Liver (tissue), 9 donors: ENCODE results near the gene ENTPD7. TPM values are rescaled to one million over a fixed set of nuclear protein-coding genes. Genes with fewer than 3 reads are reported as not detected.

Source experiments
- DNase-seq: peaks from one replicate; pipeline ENCODE4 v3.0.0-alpha.2; 2017; ENCODE audit warnings: low spot score
- H3K27ac ChIP-seq, 2 donors: one replicate each; pipeline ENCODE4 v1.7.0; 2013; ENCODE audit warnings: inconsistent platforms in 2 of 2, low read length in 2 of 2, control low read depth in 1 of 2, low read depth in 1 of 2, mild to moderate bottlenecking in 1 of 2
- H3K27me3 ChIP-seq, 4 donors: one replicate each; pipeline versions ENCODE4 v1.6.1 to v1.7.0; 2013; ENCODE audit warnings: low read length in 3 of 4, inconsistent platforms in 1 of 4, mild to moderate bottlenecking in 1 of 4, moderate library complexity in 1 of 4; ENCODE audit not compliant: control insufficient read depth in 4 of 4, insufficient read depth in 4 of 4
- H3K36me3 ChIP-seq, 4 donors: one replicate each; pipeline versions ENCODE4 v1.6.1 to v1.7.0; 2013; ENCODE audit warnings: low read length in 3 of 4, mild to moderate bottlenecking in 3 of 4, low read depth in 1 of 4, moderate library complexity in 1 of 4; ENCODE audit not compliant: control insufficient read depth in 4 of 4, insufficient read depth in 3 of 4
- H3K4me1 ChIP-seq, 4 donors: one replicate each; pipeline versions ENCODE4 v1.6.1 to v1.7.0; 2013; ENCODE audit warnings: low read length in 3 of 4, mild to moderate bottlenecking in 3 of 4, moderate library complexity in 1 of 4; ENCODE audit not compliant: control insufficient read depth in 4 of 4, insufficient read depth in 4 of 4
- H3K4me3 ChIP-seq, 3 donors: one replicate each; pipeline versions ENCODE4 v1.6.1 to v1.7.0; 2013; ENCODE audit warnings: low read length in 3 of 3, control low read depth in 1 of 3, low read depth in 1 of 3, mild to moderate bottlenecking in 1 of 3
- H3K9ac ChIP-seq, 2 donors: one replicate each; pipeline ENCODE4 v1.7.0; 2013; ENCODE audit warnings: low read length in 2 of 2, mild to moderate bottlenecking in 2 of 2, moderate library complexity in 2 of 2, control low read depth in 1 of 2, low read depth in 1 of 2
- H3K9me3 ChIP-seq, 4 donors: one replicate each; pipeline versions ENCODE4 v1.6.1 to v1.7.0; 2013; ENCODE audit warnings: low read length in 3 of 4; ENCODE audit not compliant: control insufficient read depth in 4 of 4
- FOXA1 ChIP-seq: IDR thresholded peaks from 2 replicates; pipeline ENCODE4 v1.6.1; 2016; ENCODE audit warnings: antibody characterized with exemption
- FOXA2 ChIP-seq: IDR thresholded peaks from 2 replicates; pipeline ENCODE4 v1.6.1; 2016; ENCODE audit warnings: antibody characterized with exemption
- GABPA ChIP-seq, 2 donors: IDR thresholded peaks in 1 of 2; conservative IDR thresholded peaks in 1 of 2; 2 replicates each; pipeline ENCODE4 v1.6.1; 2016; ENCODE audit warnings: antibody characterized with exemption in 2 of 2, mild to moderate bottlenecking in 1 of 2, moderate library complexity in 1 of 2
- HNF4A ChIP-seq, 2 donors: conservative IDR thresholded peaks; 2 replicates each; pipeline ENCODE4 v1.6.1; 2016; ENCODE audit warnings: antibody characterized with exemption in 2 of 2, mild to moderate bottlenecking in 2 of 2
- HNF4G ChIP-seq: IDR thresholded peaks from 2 replicates; pipeline ENCODE4 v1.6.1; 2016; ENCODE audit warnings: antibody characterized with exemption
- JUND ChIP-seq, 2 donors: IDR thresholded peaks; 2 replicates each; pipeline ENCODE4 v1.6.1; 2016; ENCODE audit warnings: antibody characterized with exemption in 2 of 2
- NR2F2 ChIP-seq: IDR thresholded peaks from 2 replicates; pipeline ENCODE4 v1.6.1; 2016; ENCODE audit warnings: antibody characterized with exemption
- RXRA ChIP-seq, 2 donors: IDR thresholded peaks; 2 replicates each; pipeline ENCODE4 v1.6.1; 2017 to 2018; ENCODE audit warnings: antibody characterized with exemption in 2 of 2, mild to moderate bottlenecking in 1 of 2
- TAF1 ChIP-seq: conservative IDR thresholded peaks from 2 replicates; pipeline ENCODE4 v1.6.1; 2016; ENCODE audit warnings: antibody characterized with exemption, mild to moderate bottlenecking
- YY1 ChIP-seq: IDR thresholded peaks from 2 replicates; pipeline ENCODE4 v1.6.1; 2016; ENCODE audit warnings: antibody characterized with exemption, mild to moderate bottlenecking
- WGBS: extraction: QIAGEN DNeasy Blood & Tissue Kit; methylation state at CpG from one replicate; pipeline ENCODE4 v1.1.7; 2013; 5-methylcytosine and 5-hydroxymethylcytosine counted together
- polyA plus RNA-seq, 2 donors: library from polyadenylated mRNA; stranded (reverse) in 1 of 2; unstranded in 1 of 2; fragments of 200-250 nt in 1 of 2; fragments of >200 nt in 1 of 2; fragmentation: Nextera tagmentation in 1 of 2; extraction: Ambion mirVana in 1 of 2; gene quantifications; one replicate each; pipeline versions ENCODE4 v1.2.1 to v1.2.3, GENCODE V29; 2013 to 2015
- total RNA-seq, 2 donors: library from RNA; depleted of rRNA; stranded (reverse); fragments of >200 nt; gene quantifications; one replicate each; pipeline ENCODE4 v1.2.3, GENCODE V29; 2014
- TF ChIP-seq, protein P1 (sequence below): IDR thresholded peaks from 2 replicates; pipeline ENCODE4 v1.6.1; 2016; ENCODE audit warnings: antibody characterized with exemption
- TF ChIP-seq, protein P2 (sequence below): IDR thresholded peaks from 2 replicates; pipeline ENCODE4 v1.6.1; 2016; ENCODE audit warnings: antibody characterized with exemption
- TF ChIP-seq, protein P3 (sequence below): IDR thresholded peaks from 2 replicates; pipeline ENCODE4 v1.6.1; 2016; ENCODE audit warnings: antibody characterized with exemption
- TF ChIP-seq, protein P4 (sequence below): IDR thresholded peaks from 2 replicates; pipeline ENCODE4 v1.6.1; 2016; ENCODE audit warnings: antibody characterized with exemption, mild to moderate bottlenecking
- donor health status: healthy.
- donor health status: healthy.
- donor health status: healthy.
- donor health status: healthy.
- donor health status: healthy.

ENTPD7 gene
- total and polyA plus RNA-seq, 4 donors, result 2.0 to 27.2 (median 12.1) TPM

DNA sequence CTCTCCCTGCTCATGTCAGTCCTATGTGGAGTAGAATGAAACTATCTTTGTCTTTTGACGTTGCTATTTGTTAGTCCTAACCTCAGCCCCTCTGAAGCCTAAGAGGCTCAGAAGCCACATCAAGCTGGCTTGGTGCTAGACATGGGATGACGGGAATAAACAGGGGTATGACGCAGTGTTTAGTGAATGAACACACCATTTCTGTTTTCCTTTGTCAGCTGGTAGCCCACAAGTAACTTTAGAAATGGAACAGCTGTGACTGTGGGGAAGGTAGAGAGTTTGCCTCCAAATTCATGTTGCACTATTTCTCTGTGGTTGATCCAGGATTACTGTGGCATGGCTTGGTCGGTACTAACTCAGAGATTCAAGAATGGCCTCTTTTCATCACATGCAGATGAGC is 41.3 kb downstream of the ENTPD7 start:
- TF ChIP-seq NR2F2 (no peak), JUND (IDR thresholded peaks at IDR 0.05) (no peak), HNF4G (no peak)
- TF ChIP-seq, protein P1, sequence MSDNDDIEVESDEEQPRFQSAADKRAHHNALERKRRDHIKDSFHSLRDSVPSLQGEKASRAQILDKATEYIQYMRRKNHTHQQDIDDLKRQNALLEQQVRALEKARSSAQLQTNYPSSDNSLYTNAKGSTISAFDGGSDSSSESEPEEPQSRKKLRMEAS, result no peak
- TF ChIP-seq, protein P2, sequence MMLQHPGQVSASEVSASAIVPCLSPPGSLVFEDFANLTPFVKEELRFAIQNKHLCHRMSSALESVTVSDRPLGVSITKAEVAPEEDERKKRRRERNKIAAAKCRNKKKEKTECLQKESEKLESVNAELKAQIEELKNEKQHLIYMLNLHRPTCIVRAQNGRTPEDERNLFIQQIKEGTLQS, result no peak
- no peak overlapping the region for H3K4me3 ChIP-seq
- H3K9me3 ChIP-seq, result no peaks in the 10 kb centered on the region
- no peak for DNase-seq
- no peak overlapping the region for H3K9ac ChIP-seq
- peaks cover 0 to 17% (median 3%) of the 10 kb centered on the region in 4 donors for H3K4me1 ChIP-seq
- no peak overlapping the region for H3K27ac ChIP-seq
- 97% methylated on average over 4 of the region's 4 CpGs for WGBS
- H3K27me3 ChIP-seq, result no peaks in the 10 kb centered on the region
- H3K36me3 ChIP-seq, result peaks cover 14 to 56% (median 34%) of the 10 kb centered on the region in 4 donors

DNA sequence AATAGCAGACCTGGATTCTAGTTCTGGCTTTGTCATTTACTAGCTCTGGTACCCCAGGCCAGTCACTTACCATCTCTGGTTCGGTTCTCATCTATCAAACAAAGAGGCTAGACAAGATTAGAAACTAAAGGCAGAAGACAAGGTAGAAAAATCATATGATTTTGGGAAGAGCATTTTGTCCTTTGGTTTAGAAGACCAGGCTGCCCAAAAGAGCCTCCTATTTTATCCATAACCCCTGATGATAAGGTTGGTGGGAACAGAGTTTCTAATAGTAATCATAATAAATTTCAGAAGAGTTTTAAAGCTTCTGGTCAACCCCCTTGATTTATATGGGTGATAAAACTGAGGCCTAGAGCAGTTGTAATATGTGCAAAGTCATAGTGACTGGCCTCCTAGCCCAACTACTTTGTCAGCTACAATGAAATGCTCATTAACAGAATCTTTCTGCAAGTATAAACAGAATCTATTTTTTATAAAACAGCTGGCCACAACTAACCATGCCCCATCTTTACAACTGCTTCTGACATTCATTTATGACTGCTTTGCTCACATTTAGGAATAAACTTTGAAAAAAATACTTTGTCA is 49.2 kb downstream of the ENTPD7 start:
- H3K27me3 ChIP-seq, result no peaks in the 10 kb centered on the region
- no peak overlapping the region for H3K4me3 ChIP-seq
- H3K36me3 ChIP-seq, result peaks cover 7 to 50% (median 31%) of the 10 kb centered on the region in 4 donors
- no peak overlapping the region for H3K27ac ChIP-seq
- no peak for DNase-seq
- H3K4me1 ChIP-seq, result no peaks in the 10 kb centered on the region
- H3K9ac ChIP-seq, result no peak overlapping the region
- TF ChIP-seq FOXA2, result no peak
- TF ChIP-seq, protein P3, sequence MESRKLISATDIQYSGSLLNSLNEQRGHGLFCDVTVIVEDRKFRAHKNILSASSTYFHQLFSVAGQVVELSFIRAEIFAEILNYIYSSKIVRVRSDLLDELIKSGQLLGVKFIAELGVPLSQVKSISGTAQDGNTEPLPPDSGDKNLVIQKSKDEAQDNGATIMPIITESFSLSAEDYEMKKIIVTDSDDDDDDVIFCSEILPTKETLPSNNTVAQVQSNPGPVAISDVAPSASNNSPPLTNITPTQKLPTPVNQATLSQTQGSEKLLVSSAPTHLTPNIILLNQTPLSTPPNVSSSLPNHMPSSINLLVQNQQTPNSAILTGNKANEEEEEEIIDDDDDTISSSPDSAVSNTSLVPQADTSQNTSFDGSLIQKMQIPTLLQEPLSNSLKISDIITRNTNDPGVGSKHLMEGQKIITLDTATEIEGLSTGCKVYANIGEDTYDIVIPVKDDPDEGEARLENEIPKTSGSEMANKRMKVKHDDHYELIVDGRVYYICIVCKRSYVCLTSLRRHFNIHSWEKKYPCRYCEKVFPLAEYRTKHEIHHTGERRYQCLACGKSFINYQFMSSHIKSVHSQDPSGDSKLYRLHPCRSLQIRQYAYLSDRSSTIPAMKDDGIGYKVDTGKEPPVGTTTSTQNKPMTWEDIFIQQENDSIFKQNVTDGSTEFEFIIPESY, result no peak
- TF ChIP-seq HNF4A (conservative IDR thresholded peaks at IDR 0.05), result no peak
- TF ChIP-seq YY1, result no peak
- no peak for TF ChIP-seq TAF1
- TF ChIP-seq RXRA (IDR thresholded peaks at IDR 0.05), result no peak
- 94% methylated on average over 1 of the region's 1 CpG for WGBS
- no peaks in the 10 kb centered on the region for H3K9me3 ChIP-seq

DNA sequence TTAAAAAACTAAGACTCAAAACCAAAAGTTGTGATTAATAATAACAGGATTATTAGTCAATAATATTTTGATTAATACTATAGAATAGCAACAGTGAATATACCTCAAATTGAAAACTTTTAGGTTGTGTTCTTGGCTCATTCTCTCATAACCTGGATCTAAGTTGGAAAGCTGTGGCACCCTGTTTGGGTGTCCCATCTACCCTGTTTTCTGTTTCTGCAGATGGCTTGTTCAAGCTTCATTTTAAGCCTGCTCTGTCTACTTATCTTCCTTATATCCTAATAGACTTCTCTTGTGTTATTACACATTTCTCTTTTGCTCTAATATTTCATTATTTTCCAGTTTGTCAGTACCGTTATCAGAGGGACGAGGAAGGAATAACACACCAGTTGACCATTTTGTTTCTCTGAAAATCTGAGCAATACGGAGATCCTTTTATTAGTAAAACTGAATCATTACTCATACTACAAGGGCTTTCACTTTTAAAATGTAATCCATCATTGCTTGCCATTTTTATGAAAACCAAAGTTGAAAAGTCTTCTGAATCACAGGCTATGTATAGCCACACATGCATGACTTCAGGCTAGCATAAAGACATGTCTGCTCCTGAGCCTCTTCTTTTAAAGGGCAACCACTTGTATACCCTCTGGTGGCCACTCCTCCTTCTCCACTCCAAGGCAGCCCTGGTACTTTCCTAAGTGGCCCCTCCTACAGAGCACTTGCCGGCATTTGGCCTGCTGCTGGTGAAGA is 50.3 kb downstream of the ENTPD7 start:
- TF ChIP-seq, protein P4, sequence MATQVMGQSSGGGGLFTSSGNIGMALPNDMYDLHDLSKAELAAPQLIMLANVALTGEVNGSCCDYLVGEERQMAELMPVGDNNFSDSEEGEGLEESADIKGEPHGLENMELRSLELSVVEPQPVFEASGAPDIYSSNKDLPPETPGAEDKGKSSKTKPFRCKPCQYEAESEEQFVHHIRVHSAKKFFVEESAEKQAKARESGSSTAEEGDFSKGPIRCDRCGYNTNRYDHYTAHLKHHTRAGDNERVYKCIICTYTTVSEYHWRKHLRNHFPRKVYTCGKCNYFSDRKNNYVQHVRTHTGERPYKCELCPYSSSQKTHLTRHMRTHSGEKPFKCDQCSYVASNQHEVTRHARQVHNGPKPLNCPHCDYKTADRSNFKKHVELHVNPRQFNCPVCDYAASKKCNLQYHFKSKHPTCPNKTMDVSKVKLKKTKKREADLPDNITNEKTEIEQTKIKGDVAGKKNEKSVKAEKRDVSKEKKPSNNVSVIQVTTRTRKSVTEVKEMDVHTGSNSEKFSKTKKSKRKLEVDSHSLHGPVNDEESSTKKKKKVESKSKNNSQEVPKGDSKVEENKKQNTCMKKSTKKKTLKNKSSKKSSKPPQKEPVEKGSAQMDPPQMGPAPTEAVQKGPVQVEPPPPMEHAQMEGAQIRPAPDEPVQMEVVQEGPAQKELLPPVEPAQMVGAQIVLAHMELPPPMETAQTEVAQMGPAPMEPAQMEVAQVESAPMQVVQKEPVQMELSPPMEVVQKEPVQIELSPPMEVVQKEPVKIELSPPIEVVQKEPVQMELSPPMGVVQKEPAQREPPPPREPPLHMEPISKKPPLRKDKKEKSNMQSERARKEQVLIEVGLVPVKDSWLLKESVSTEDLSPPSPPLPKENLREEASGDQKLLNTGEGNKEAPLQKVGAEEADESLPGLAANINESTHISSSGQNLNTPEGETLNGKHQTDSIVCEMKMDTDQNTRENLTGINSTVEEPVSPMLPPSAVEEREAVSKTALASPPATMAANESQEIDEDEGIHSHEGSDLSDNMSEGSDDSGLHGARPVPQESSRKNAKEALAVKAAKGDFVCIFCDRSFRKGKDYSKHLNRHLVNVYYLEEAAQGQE, result no peak
- no peak for TF ChIP-seq TAF1
- TF ChIP-seq YY1, result no peak
- TF ChIP-seq, protein P3, result no peak
- no peak for TF ChIP-seq FOXA2
- TF ChIP-seq, protein P2, result no peak
- no peak for TF ChIP-seq GABPA (IDR thresholded peaks at IDR 0.05 in 1 of 2, conservative IDR thresholded peaks at IDR 0.05 in 1 of 2)
- no peak for TF ChIP-seq FOXA1

More for the DNA sequence above, 50.3 kb downstream of the ENTPD7 start:
- H3K9me3 ChIP-seq, result no peaks in the 10 kb centered on the region
- DNase-seq, result no peak
- no peak overlapping the region for H3K4me3 ChIP-seq
- peak overlapping the region in 1 of 2 donors; percentile 14 for H3K9ac ChIP-seq
- H3K27ac ChIP-seq, result no peak overlapping the region
- H3K27me3 ChIP-seq, result no peaks in the 10 kb centered on the region
- peaks cover 4 to 46% (median 32%) of the 10 kb centered on the region in 4 donors for H3K36me3 ChIP-seq
- 65% methylated on average over 4 of the region's 4 CpGs for WGBS
- no peaks in the 10 kb centered on the region for H3K4me1 ChIP-seq
